SJCRH30 (cell line): ENCODE data around the gene IARS2. TPM values are rescaled to one million over a fixed set of nuclear protein-coding genes. Genes with fewer than 3 reads are reported as not detected.
"Not testable (repeated sequence)": the region's sequence is repeated elsewhere in the genome, so short reads cannot be mapped to it uniquely, and the experiment has no call there.

ENCODE experiments used
- DNase-seq, 2 experiments: peaks; one replicate each; pipeline ENCODE4 v3.0.0-alpha.2; 2015 to 2020
- H3K27ac ChIP-seq: fragments of 250-450 bp; sonication (Bioruptor Pico); 2 replicates; pipeline ENCODE4 v1.5.1; 2020; ENCODE audit warnings: mild to moderate bottlenecking, moderate library complexity
- H3K27me3 ChIP-seq: fragments of 250-450 bp; sonication (Bioruptor Pico); 2 replicates; pipeline ENCODE4 v1.5.1; 2020; ENCODE audit warnings: mild to moderate bottlenecking, moderate library complexity
- H3K36me3 ChIP-seq: fragments of 250-450 bp; sonication (Bioruptor Pico); 2 replicates; pipeline ENCODE4 v1.5.1; 2020; ENCODE audit warnings: mild to moderate bottlenecking, moderate library complexity
- H3K4me1 ChIP-seq: fragments of 250-450 bp; sonication (Bioruptor Pico); 2 replicates; pipeline ENCODE4 v1.5.1; 2020; ENCODE audit warnings: mild to moderate bottlenecking, moderate library complexity
- H3K4me3 ChIP-seq: fragments of 250-450 bp; sonication (Bioruptor Pico); 2 replicates; pipeline ENCODE4 v1.5.1; 2020; ENCODE audit warnings: mild to moderate bottlenecking, moderate library complexity
- H3K9me3 ChIP-seq: fragments of 250-450 bp; sonication (Bioruptor Pico); replicated peaks from 2 replicates; pipeline ENCODE4 v1.5.1; 2020; ENCODE audit warnings: mild to moderate bottlenecking, moderate library complexity
- total RNA-seq: library from RNA; depleted of rRNA; stranded (reverse); fragments of >200 nt; shearing (Covaris generic); gene quantifications from 2 replicates; pipeline ENCODE4 v1.2.3, GENCODE V29; 2014

Gene IARS2
- total RNA-seq, 1 experiment from 2014 or later = 115 TPM

DNA sequence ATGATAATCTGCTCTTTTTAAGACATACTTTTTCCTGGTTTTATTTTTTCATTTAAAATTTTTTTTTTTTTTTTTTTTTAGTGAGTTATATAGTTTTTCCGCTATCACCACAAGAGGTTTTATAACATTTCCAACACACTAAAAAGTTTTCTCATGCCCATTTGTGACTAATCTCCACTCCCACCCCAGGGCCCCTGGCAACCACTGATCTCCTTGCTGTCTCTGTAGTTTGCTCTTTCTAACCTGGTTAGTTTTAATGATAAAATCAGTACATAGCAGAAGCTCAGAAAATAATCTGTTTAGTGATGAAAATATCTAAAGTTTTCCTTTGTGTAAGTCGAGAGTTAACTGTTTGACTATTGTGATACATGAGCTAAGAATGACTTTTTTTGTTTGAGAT lies 41.8 kb downstream of the IARS2 start:
- no peak for DNase-seq
- no peaks in the 10 kb centered on the region for H3K9me3 ChIP-seq
- peaks cover 72% of the 10 kb centered on the region for H3K36me3 ChIP-seq
- H3K27me3 ChIP-seq = no peaks in the 10 kb centered on the region
- no peak overlapping the region for H3K4me3 ChIP-seq
- no peak overlapping the region for H3K27ac ChIP-seq
- H3K4me1 ChIP-seq = no peaks in the 10 kb centered on the region

DNA sequence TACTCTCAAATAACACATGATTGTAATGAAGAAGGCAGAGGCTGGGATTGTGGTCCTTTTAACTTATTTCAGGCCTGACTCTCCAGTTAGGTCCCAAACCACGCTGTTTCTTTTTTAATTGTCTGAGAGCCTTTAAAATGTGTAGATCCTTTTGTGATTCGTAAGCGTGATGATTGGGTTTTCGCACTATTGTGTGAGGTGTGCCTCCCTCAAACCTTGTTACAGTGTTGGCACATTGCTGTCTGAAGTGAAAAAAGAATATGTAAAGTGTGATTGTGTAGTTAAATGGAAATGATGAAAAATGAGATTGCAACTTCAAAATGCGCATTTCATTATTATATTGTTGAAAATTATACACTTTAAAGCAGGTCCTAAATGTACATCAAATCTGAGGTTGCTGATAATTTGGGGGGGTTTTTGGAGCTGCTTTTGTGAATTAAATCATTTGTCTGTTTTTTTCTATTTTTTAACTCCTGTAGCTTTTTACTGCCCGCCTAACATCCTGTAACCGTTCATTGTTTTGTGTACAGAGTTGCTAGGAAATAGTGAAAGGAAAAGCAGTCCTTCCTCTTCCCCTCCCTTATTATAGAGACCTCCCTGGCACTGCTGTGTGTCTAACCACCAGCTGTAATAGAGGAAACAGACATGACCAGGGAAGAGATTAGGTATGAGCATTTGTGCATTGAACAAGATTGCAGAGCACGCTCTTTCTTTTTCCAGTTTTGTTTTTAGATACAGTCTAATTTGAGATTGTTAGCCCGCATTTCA lies 43.3 kb downstream of the IARS2 start:
- no peak overlapping the region for H3K27ac ChIP-seq

DNA sequence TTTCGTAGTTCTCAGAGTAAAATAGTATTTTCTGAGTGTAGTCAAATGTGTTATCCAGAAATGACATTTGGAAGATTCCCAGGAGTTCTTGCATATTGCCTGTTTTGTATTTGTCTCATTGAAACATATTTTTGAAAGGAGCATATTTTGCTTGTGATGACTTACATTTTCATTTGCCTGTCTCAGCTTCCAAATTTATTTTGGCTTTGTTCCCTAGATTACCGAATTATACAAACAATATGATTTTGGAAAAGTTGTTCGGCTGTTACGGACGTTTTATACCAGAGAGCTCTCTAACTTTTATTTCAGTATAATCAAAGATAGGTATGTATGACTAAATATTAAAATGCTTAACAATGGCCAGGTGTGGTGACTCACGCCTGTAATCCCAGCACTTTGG lies 46.0 kb downstream of the IARS2 start:
- Histone ChIP-seq H3K4me1 (no peaks in the 10 kb centered on the region), H3K36me3 (peaks cover 63% of the 10 kb centered on the region), H3K9me3 (no peaks in the 10 kb centered on the region), H3K4me3 (no peak overlapping the region), H3K27me3 (no peaks in the 10 kb centered on the region), H3K27ac (no peak overlapping the region)
- DNase-seq = no peak

More for the DNA sequence above, 43.3 kb downstream of the IARS2 start:
- no peaks in the 10 kb centered on the region for H3K27me3 ChIP-seq
- H3K9me3 ChIP-seq = no peaks in the 10 kb centered on the region
- no peaks in the 10 kb centered on the region for H3K4me1 ChIP-seq
- H3K4me3 ChIP-seq = no peak overlapping the region
- no peak for DNase-seq
- peaks cover 73% of the 10 kb centered on the region for H3K36me3 ChIP-seq

DNA sequence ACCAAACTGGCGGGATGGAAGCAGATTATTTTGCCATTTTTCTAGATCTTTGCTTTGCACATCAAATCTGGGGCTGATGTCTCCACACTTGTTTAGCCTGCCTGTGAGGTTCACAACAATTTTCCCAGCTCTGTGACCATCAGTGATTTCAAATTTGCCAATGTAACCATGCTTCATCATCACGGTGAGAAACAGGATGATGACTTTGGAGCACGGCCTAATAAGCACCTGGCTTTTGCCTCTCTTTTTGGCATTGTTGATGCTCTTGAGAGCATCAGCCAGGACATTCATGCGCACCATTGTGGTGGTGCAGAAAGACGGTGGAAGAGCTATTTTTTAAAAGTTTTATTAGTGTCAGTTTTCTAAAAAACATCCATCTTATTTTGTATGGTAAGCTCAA lies 50.1 kb downstream of the IARS2 start:
- Histone ChIP-seq H3K27me3 (no peaks in the 10 kb centered on the region), H3K27ac (no peak overlapping the region), H3K4me1 (no peaks in the 10 kb centered on the region), H3K4me3 (no peak overlapping the region), H3K9me3 (no peaks in the 10 kb centered on the region), H3K36me3 (peaks cover 69% of the 10 kb centered on the region)
- no peak for DNase-seq

DNA sequence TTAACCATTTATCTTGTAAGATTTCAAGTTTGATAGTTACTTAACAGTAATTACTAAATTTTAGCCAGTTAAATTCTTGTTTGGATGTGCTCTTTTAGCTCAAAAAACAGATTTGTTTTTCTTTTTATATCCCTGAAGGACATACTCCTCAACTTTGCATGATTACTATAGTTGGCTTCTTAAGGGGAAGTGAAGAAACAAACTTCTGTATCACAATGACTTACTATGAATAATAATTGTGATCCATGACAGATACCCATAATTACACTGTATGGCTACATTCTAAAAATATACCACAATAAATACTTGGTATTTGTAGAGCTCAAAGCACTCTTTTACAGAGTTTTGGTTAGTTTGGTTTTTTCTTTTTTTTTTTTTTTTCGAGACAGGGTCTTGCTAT lies 55.8 kb downstream of the IARS2 start:
- Histone ChIP-seq H3K4me3 (no peak overlapping the region), H3K4me1 (no peaks in the 10 kb centered on the region), H3K9me3 (no peaks in the 10 kb centered on the region), H3K36me3 (peaks cover 63% of the 10 kb centered on the region), H3K27me3 (no peaks in the 10 kb centered on the region), H3K27ac (no peak overlapping the region)
- DNase-seq = no peak

DNA sequence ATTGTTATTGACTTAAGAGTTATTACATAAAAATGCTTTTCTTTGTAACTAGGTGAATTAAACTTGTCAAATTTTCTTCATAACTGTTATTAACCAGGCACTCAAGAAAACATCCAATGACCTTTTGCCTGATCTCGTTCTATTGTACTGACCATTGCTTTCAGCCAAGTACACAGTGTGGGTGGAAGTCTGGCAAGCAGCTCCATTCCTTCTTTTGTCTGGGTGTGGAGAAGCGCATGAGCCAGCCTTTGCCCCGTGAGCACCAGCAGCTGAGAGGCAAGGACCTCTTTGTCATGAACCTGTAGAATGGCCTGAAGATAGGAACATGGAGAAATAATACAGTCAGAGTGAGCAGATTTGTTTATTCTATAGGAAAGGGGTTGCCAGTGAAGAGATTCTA lies 57.5 kb downstream of the IARS2 start:
- Histone ChIP-seq H3K4me1 (no peaks in the 10 kb centered on the region), H3K27me3 (no peaks in the 10 kb centered on the region), H3K36me3 (peaks cover 61% of the 10 kb centered on the region), H3K9me3 (no peaks in the 10 kb centered on the region), H3K4me3 (no peak overlapping the region), H3K27ac (no peak overlapping the region)
- DNase-seq = no peak

DNA sequence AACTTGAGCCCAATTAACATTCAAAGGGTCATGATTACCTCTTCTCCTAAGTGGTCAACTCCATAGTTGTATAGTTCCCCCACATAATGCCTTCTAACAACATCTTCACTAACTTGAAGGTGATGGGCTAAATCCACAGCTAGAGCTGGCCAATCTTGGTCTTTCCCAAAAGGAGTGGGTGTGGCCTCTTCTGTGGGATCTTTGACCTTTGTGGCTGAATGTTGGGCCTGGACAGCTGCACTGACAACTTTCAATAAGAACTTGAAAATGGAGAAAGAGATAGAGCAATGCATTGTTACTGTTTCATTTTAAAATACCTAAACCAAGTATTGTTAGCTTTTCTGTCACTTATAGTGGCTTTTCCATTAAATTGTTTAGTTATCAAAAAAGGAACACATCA lies 59.2 kb downstream of the IARS2 start:
- Histone ChIP-seq H3K36me3 (peaks cover 57% of the 10 kb centered on the region), H3K27ac (no peak overlapping the region), H3K4me3 (no peak overlapping the region), H3K4me1 (no peaks in the 10 kb centered on the region), H3K9me3 (no peaks in the 10 kb centered on the region), H3K27me3 (no peaks in the 10 kb centered on the region)
- peak; percentile 13 to 33 for DNase-seq

DNA sequence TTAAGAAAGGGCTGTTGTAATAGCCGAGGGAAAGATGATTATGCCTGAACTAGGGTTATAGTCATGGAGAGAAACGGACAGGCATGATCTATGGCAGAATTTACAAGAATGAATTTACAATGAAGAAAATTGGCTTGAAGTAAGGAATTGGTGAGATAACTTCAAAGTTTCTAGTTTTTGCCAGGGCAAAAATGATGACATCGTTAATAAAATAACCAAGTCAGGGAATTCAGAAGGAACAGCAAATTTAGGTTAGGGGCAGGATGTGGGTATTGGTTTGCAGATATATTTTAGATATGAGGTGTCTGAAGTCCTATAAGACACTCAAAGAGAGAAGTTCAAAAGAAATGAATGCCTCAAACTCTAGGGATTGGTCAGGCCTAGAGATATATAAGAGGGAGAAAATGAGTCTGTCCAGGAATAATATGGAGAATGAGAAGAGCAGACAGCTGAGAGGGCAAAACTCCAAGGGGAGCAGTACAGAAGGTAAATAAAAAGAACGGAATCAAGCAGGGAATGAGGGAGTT lies 62.8 kb downstream of the IARS2 start:
- Histone ChIP-seq H3K36me3 (peaks cover 48% of the 10 kb centered on the region), H3K27ac (no peak overlapping the region), H3K27me3 (no peaks in the 10 kb centered on the region), H3K4me3 (no peak overlapping the region), H3K4me1 (no peaks in the 10 kb centered on the region), H3K9me3 (no peaks in the 10 kb centered on the region)
- no peak for DNase-seq

DNA sequence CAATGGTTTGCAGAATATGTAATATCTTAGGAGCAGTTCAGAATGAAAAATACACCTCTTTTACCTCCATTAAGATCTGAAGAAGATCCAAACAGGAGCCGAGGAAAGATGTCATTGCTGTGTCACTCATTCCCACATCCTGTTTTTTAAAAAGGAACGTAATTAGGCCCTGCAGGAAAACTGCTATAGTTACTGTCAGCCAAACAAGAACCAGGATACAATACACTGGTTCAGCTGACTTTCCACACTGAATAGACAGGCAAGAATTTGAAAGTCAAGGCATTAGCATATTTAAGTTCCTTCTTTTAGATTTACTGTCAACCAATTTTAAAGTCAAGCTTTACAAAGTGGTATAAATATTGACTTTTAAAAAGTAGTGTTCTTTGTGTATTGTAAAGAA lies 63.8 kb downstream of the IARS2 start:
- no peak for DNase-seq
- Histone ChIP-seq H3K4me1 (no peaks in the 10 kb centered on the region), H3K27me3 (no peaks in the 10 kb centered on the region), H3K36me3 (peaks cover 45% of the 10 kb centered on the region), H3K9me3 (no peaks in the 10 kb centered on the region), H3K4me3 (no peak overlapping the region), H3K27ac (no peak overlapping the region)

DNA sequence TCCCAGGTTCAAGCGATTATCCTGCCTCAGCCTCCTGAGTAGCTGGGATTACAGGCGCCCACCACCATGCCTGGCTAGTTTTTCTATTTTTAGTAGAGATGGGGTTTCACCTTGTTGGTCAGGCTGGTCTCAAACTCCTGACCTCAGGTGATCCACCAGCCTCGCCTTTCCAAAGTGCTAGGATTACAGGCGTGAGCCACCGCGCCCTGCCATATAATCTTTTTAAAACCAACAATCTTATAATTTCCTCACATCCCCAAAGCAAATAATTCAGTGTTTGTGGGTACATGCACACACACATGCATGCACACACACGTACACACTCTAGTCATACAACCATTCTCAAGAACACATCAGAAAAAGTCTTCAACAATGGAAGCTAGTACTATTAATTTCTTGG lies 64.6 kb downstream of the IARS2 start:
- DNase-seq, H3K4me3 ChIP-seq, H3K27me3 ChIP-seq, H3K9me3 ChIP-seq, H3K4me1 ChIP-seq, H3K27ac ChIP-seq: not testable (repeated sequence)
- peaks cover 39% of the 10 kb centered on the region for H3K36me3 ChIP-seq

DNA sequence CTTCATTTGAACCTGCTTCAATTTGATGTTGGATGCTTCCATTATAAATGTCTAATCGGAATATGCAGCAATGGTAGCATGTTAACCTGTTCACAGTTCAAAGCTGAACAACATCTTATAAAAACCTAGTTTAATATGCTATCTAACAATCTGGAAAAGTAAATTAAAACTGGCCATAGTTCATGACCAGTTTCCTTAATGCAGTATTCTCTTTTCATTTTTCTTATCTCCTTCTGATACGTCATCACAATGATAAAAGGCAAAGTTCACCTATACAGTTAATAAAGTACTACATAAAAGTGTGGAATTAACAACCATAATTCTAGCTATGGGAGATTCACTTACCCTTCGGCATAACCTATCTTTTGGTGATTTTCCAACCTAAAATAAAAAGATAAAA lies 65.1 kb downstream of the IARS2 start:
- H3K27me3 ChIP-seq = no peaks in the 10 kb centered on the region
- H3K4me1 ChIP-seq = peaks cover 4% of the 10 kb centered on the region
- no peak overlapping the region for H3K4me3 ChIP-seq
- H3K9me3 ChIP-seq = no peaks in the 10 kb centered on the region
- no peak overlapping the region for H3K27ac ChIP-seq
- H3K36me3 ChIP-seq = peaks cover 37% of the 10 kb centered on the region
- no peak for DNase-seq

DNA sequence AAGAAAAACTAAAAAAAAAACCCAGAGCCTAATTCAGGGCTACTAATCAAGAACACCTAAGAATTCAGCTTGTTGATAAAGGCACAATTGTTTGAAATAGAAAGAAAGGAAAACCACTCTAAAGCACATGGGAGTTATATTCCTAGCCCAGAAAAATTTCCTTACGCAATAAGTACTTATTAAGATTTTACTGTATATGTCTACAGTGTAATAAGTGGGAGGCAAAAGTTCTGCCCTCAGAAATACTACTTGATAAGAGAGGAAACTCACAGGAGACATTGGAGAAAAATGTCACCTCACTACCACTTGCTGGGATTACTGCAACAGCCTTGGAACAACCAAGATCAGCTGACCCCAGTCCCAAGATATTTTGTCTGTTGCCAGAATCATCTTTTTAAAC lies 66.1 kb downstream of the IARS2 start:
- H3K4me3 ChIP-seq = no peak overlapping the region

DNA sequence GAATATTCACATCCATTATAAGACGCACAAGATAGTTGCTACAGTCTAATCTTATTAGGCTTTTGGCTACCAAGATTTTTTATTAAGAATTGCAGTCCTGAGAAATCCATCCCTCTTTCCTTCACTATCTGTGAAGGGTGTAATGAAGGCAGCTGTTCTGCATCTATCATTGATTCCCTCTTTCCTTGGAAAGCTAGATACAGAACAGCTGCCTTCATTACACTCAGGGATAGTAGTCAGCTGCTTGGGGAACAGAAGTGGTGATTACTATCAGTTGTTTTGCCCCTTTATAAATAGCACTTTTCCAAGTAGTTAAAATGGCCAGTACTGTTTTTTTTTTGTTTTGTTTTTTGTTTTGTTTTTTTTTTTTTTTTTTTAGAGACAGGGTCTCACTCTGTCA lies 70.2 kb downstream of the IARS2 start:
- Histone ChIP-seq H3K36me3 (peaks cover 39% of the 10 kb centered on the region), H3K4me1 (peaks cover 7% of the 10 kb centered on the region), H3K27ac (peak overlapping the region; percentile 43; the same call in 1 of the 2 replicates), H3K27me3 (no peaks in the 10 kb centered on the region), H3K9me3 (no peaks in the 10 kb centered on the region), H3K4me3 (no peak overlapping the region)
- peak; percentile 33 to 76 for DNase-seq

More for the DNA sequence above, 66.1 kb downstream of the IARS2 start:
- H3K9me3 ChIP-seq = no peaks in the 10 kb centered on the region
- H3K27ac ChIP-seq = no peak overlapping the region
- peaks cover 31% of the 10 kb centered on the region for H3K36me3 ChIP-seq
- H3K27me3 ChIP-seq = no peaks in the 10 kb centered on the region
- H3K4me1 ChIP-seq = peaks cover 7% of the 10 kb centered on the region
- DNase-seq = no peak

DNA sequence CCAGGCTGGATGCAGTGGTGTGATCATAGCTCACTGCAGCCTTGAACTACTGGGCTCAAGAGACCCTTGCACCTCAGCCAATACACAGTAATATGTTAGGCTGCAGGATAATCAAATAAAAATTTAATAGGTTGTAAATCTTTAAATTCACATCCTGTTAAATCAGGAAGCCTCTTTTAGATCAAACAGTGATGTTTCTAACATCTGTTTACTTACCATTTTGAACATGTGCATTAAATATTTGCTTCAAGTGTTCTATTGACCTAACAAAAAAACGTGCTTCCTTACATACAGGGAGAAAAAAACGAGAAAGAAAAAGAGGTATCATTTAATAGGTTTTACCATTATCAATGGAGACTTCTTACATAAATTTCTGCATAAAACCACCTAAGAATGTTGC lies 70.6 kb downstream of the IARS2 start:
- Histone ChIP-seq H3K27ac (no peak overlapping the region), H3K9me3 (no peaks in the 10 kb centered on the region; the same call in 1 of the 2 replicates), H3K36me3 (peaks cover 42% of the 10 kb centered on the region), H3K27me3 (no peaks in the 10 kb centered on the region), H3K4me1 (peaks cover 7% of the 10 kb centered on the region), H3K4me3 (no peak overlapping the region)
- no peak for DNase-seq

DNA sequence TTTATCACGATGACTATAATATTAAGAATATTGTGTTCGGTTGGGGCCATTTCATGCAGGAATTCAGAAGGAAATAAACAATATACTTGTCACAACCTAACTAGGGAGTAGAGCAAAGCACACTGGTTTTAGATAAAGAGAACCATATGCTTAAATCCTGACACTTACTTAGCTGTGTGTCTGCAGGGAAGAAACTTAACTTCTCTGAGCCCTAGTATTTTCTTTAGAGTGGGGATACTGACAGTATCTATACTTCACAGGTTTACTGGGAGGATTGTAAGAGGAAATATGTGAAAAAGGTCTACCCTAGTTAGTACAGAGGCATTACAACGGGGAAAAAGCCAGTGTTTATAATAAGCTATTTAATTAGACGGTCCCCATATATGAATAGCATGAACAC lies 72.9 kb downstream of the IARS2 start:
- H3K27ac ChIP-seq = no peak overlapping the region
- no peaks in the 10 kb centered on the region; the same call in 1 of the 2 replicates for H3K9me3 ChIP-seq
- DNase-seq = no peak
- H3K36me3 ChIP-seq = peaks cover 51% of the 10 kb centered on the region
- peaks cover 7% of the 10 kb centered on the region for H3K4me1 ChIP-seq
- H3K27me3 ChIP-seq = no peaks in the 10 kb centered on the region
- no peak overlapping the region for H3K4me3 ChIP-seq

DNA sequence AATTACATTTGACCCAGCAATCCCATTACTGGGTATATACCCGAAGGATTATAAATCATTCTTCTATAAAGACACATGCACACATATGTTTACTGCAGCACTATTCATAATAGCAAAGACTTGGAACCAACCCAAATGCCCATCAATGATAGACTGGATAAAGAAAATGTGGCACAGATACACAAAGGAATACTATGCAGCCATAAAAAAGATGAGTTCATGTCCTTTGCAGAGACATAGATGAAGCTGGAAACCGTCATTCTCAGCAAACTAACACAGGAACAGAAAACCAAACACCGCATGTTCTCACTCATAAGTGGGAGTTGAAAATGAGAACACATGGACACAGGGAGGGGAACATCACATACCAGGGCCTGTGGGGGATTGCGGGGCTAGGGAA lies 76.0 kb downstream of the IARS2 start:
- not testable (repeated sequence) for H3K27me3 ChIP-seq, H3K4me1 ChIP-seq, H3K9me3 ChIP-seq, H3K27ac ChIP-seq, DNase-seq, H3K4me3 ChIP-seq
- H3K36me3 ChIP-seq = peaks cover 56% of the 10 kb centered on the region
